ENCODE data around the gene CEMP1.
A peak's percentile ranks its signal among the peaks of the same experiment; 100 is the strongest.

The CEMP1 gene

GRCh38 chr16:2485811-2486507, 45.2 kb downstream of the CEMP1 start:
- H4K91ac ChIP-seq (ENCODE audit: low read length), result no peak overlapping the region
- H3K36me3 ChIP-seq (ENCODE audit: control insufficient read depth in 1 of 2, insufficient read depth in 2 of 2, low read depth in 1 of 2, low read length in 2 of 2), result peaks cover 3 to 26% of the 10 kb centered on the region in 2 experiments
- no peak overlapping the region for H3K14ac ChIP-seq (ENCODE audit: low read length in 2 of 2)
- peak overlapping the region in 1 of 2 experiments; percentile 53 for H3K23ac ChIP-seq (ENCODE audit: low read length in 2 of 2)
- no peak overlapping the region for H2BK120ac ChIP-seq (ENCODE audit: low read depth, low read length)
- no peak overlapping the region for H2BK5ac ChIP-seq (ENCODE audit: low read depth, low read length, poor library complexity, severe bottlenecking)
- H3K9me3 ChIP-seq (ENCODE audit: control insufficient read depth, low read length), result no peaks in the 10 kb centered on the region
- H2BK12ac ChIP-seq (ENCODE audit: low read length in 2 of 2), result no peak overlapping the region
- peaks cover 21% of the 10 kb centered on the region for H3K4me1 ChIP-seq (ENCODE audit: control insufficient read depth, insufficient read depth, low read depth, low read length)
- H3K18ac ChIP-seq (ENCODE audit: low read depth in 1 of 2, low read length in 2 of 2), result no peak overlapping the region
- WGBS, result 89% methylated on average over 33 of the region's 33 CpGs
- H4K8ac ChIP-seq (ENCODE audit: low read length), result no peak overlapping the region
- no peak overlapping the region for H2AFZ ChIP-seq (ENCODE audit: low read depth, low read length)
- H3K4me2 ChIP-seq (ENCODE audit: low read length, poor library complexity, severe bottlenecking), result no peak overlapping the region
- no peak overlapping the region for H2AK5ac ChIP-seq (ENCODE audit: low read length, severe bottlenecking)
- DNase-seq, result no peak
- H3K4ac ChIP-seq (ENCODE audit: low read depth in 1 of 2, low read length in 2 of 2), result no peak overlapping the region
- no peak overlapping the region for H3K4me3 ChIP-seq (ENCODE audit: insufficient read depth in 1 of 2, low read depth in 1 of 2, low read length in 2 of 2)
- H3K27ac ChIP-seq (ENCODE audit: low read length, poor library complexity, severe bottlenecking), result no peak overlapping the region
- H3K79me1 ChIP-seq (replicated peaks; ENCODE audit: low read length, poor library complexity, severe bottlenecking), result peaks cover 50% of the 10 kb centered on the region
- H3K27me3 ChIP-seq (ENCODE audit: control insufficient read depth in 1 of 2, insufficient read depth in 1 of 2, low read length in 2 of 2), result no peaks in the 10 kb centered on the region
- no peak overlapping the region for H2BK15ac ChIP-seq (ENCODE audit: low read depth, poor library complexity, severe bottlenecking)
- no peak overlapping the region for H3K9ac ChIP-seq (ENCODE audit: low read length)

GRCh38 chr16:2484898-2485508, 46.2 kb downstream of the CEMP1 start:
- no peak overlapping the region for H2BK12ac ChIP-seq (ENCODE audit: low read length in 2 of 2)
- H3K23ac ChIP-seq (ENCODE audit: low read length in 2 of 2), result no peak overlapping the region
- H2BK15ac ChIP-seq (ENCODE audit: low read depth, poor library complexity, severe bottlenecking), result no peak overlapping the region
- H3K18ac ChIP-seq (ENCODE audit: low read depth in 1 of 2, low read length in 2 of 2), result no peak overlapping the region
- no peak overlapping the region for H4K91ac ChIP-seq (ENCODE audit: low read length)
- H2AFZ ChIP-seq (ENCODE audit: low read depth, low read length), result no peak overlapping the region
- H3K4me2 ChIP-seq (ENCODE audit: low read length, poor library complexity, severe bottlenecking), result no peak overlapping the region
- 92% methylated on average over 10 of the region's 13 CpGs for WGBS
- H3K9me3 ChIP-seq (ENCODE audit: control insufficient read depth, low read length), result no peaks in the 10 kb centered on the region
- H3K14ac ChIP-seq (ENCODE audit: low read length in 2 of 2), result no peak overlapping the region
- H3K27ac ChIP-seq (ENCODE audit: low read length, poor library complexity, severe bottlenecking), result no peak overlapping the region
- H3K4me1 ChIP-seq (ENCODE audit: control insufficient read depth, insufficient read depth, low read depth, low read length), result peaks cover 21% of the 10 kb centered on the region
- no peaks in the 10 kb centered on the region for H3K27me3 ChIP-seq (ENCODE audit: control insufficient read depth in 1 of 2, insufficient read depth in 1 of 2, low read length in 2 of 2)
- no peak overlapping the region for H4K8ac ChIP-seq (ENCODE audit: low read length)
- no peak overlapping the region for H3K4ac ChIP-seq (ENCODE audit: low read depth in 1 of 2, low read length in 2 of 2)
- H3K9ac ChIP-seq (ENCODE audit: low read length), result no peak overlapping the region
- no peak overlapping the region for H2AK5ac ChIP-seq (ENCODE audit: low read length, severe bottlenecking)
- no peak overlapping the region for H3K4me3 ChIP-seq (ENCODE audit: insufficient read depth in 1 of 2, low read depth in 1 of 2, low read length in 2 of 2)
- H2BK5ac ChIP-seq (ENCODE audit: low read depth, low read length, poor library complexity, severe bottlenecking), result no peak overlapping the region
- no peak for DNase-seq
- peaks cover 0 to 20% of the 10 kb centered on the region in 2 experiments for H3K36me3 ChIP-seq (ENCODE audit: control insufficient read depth in 1 of 2, insufficient read depth in 2 of 2, low read depth in 1 of 2, low read length in 2 of 2)
- no peak overlapping the region for H2BK120ac ChIP-seq (ENCODE audit: low read depth, low read length)
- H3K79me1 ChIP-seq (replicated peaks; ENCODE audit: low read length, poor library complexity, severe bottlenecking), result peaks cover 51% of the 10 kb centered on the region

GRCh38 chr16:2483939-2484897, 47.0 kb downstream of the CEMP1 start:
- Histone ChIP-seq H2BK5ac (ENCODE audit: low read depth, low read length, poor library complexity, severe bottlenecking) (no peak overlapping the region), H2AFZ (ENCODE audit: low read depth, low read length) (no peak overlapping the region), H3K36me3 (ENCODE audit: control insufficient read depth in 1 of 2, insufficient read depth in 2 of 2, low read depth in 1 of 2, low read length in 2 of 2) (peaks cover 0 to 18% of the 10 kb centered on the region in 2 experiments), H3K27me3 (ENCODE audit: control insufficient read depth in 1 of 2, insufficient read depth in 1 of 2, low read length in 2 of 2) (no peaks in the 10 kb centered on the region), H3K9ac (ENCODE audit: low read length) (peak overlapping the region; percentile 86), H3K4ac (ENCODE audit: low read depth in 1 of 2, low read length in 2 of 2) (no peak overlapping the region), H3K4me2 (ENCODE audit: low read length, poor library complexity, severe bottlenecking) (no peak overlapping the region), H2BK12ac (ENCODE audit: low read length in 2 of 2) (no peak overlapping the region), H3K79me1 (replicated peaks; ENCODE audit: low read length, poor library complexity, severe bottlenecking) (peaks cover 49% of the 10 kb centered on the region), H4K91ac (ENCODE audit: low read length) (no peak overlapping the region), H2BK120ac (ENCODE audit: low read depth, low read length) (no peak overlapping the region), H2AK5ac (ENCODE audit: low read length, severe bottlenecking) (no peak overlapping the region), H3K9me3 (ENCODE audit: control insufficient read depth, low read length) (no peaks in the 10 kb centered on the region), H3K27ac (ENCODE audit: low read length, poor library complexity, severe bottlenecking) (no peak overlapping the region), H4K8ac (ENCODE audit: low read length) (no peak overlapping the region), H3K4me1 (ENCODE audit: control insufficient read depth, insufficient read depth, low read depth, low read length) (peaks cover 20% of the 10 kb centered on the region), H3K23ac (ENCODE audit: low read length in 2 of 2) (no peak overlapping the region), H2BK15ac (ENCODE audit: low read depth, poor library complexity, severe bottlenecking) (no peak overlapping the region), H3K14ac (ENCODE audit: low read length in 2 of 2) (no peak overlapping the region), H3K4me3 (ENCODE audit: insufficient read depth in 1 of 2, low read depth in 1 of 2, low read length in 2 of 2) (no peak overlapping the region), H3K18ac (ENCODE audit: low read depth in 1 of 2, low read length in 2 of 2) (no peak overlapping the region)
- WGBS, result 93% methylated on average over 16 of the region's 16 CpGs
- no peak for DNase-seq
